ENCODE data around the gene NLGN1.

The NLGN1 gene

DNA sequence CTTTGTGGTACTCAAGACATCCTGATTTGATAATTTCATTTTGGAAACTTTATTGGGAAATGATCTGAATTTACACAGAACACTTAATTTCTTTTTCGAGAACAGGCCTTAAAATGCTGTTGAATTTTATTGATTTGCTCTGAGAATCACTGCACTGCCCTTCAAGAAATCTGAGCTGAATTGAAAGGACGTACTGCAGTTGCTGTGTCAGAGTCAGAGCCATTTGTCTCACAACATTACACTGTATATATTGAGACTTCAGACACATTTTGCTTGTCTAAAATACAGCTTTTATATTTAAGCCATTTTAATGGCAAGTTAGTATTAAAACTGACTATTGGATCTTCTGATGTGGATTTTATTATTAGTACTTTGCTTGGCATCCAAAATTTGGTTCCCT lies 504.1 kb downstream of the NLGN1 start:
- TF ChIP-seq ZFX (IDR thresholded peaks at IDR 0.05; ENCODE audit: borderline replicate concordance) = no peak
- TF ChIP-seq, protein P1, sequence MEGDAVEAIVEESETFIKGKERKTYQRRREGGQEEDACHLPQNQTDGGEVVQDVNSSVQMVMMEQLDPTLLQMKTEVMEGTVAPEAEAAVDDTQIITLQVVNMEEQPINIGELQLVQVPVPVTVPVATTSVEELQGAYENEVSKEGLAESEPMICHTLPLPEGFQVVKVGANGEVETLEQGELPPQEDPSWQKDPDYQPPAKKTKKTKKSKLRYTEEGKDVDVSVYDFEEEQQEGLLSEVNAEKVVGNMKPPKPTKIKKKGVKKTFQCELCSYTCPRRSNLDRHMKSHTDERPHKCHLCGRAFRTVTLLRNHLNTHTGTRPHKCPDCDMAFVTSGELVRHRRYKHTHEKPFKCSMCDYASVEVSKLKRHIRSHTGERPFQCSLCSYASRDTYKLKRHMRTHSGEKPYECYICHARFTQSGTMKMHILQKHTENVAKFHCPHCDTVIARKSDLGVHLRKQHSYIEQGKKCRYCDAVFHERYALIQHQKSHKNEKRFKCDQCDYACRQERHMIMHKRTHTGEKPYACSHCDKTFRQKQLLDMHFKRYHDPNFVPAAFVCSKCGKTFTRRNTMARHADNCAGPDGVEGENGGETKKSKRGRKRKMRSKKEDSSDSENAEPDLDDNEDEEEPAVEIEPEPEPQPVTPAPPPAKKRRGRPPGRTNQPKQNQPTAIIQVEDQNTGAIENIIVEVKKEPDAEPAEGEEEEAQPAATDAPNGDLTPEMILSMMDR (IDR thresholded peaks at IDR 0.05) = no peak
- peak overlapping the region; percentile 46 for H3K27ac ChIP-seq

DNA sequence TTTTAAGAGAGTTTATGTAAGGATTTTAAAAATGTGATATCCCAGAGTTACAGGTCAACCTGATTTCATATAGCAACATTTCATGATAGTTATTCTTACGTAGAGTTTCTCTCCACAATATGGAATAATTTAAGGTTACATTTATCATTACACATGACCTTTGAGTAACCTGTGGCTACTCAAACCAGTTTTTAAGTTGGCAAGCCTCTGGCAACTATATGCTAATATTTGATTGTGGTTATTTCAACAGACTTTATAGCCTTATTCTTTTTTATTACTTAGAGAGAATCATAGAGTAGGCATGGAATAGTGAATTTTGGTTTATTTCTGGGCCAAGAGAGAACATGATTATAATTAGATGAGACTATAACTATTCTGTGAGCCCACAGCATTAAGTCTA lies 504.9 kb downstream of the NLGN1 start:
- H3K27ac ChIP-seq = peak overlapping the region; percentile 46
- TF ChIP-seq, protein P1 (IDR thresholded peaks at IDR 0.05) = no peak
- TF ChIP-seq ZFX (IDR thresholded peaks at IDR 0.05; ENCODE audit: borderline replicate concordance) = no peak

DNA sequence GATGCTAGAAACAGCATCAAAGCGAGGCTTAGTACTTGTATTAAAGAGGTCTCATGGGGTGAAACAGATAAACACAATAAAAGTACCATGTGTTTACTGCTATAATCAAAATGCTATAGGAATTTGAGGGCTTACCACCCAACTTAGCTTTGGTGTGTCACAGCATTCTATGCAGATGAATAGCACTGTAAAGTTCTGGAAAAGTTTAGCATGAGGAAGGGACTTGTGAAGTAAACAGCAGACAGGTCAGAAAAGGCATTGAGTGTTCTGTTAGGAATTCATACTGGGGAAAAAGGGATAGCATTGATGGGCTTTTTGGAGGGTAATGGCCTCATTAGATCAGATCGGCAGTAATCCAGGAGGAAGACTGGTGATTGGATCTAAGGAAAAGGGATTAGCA lies 505.3 kb downstream of the NLGN1 start:
- H3K27ac ChIP-seq = peak overlapping the region; percentile 46
- TF ChIP-seq ZFX (IDR thresholded peaks at IDR 0.05; ENCODE audit: borderline replicate concordance) = no peak
- TF ChIP-seq, protein P1 (IDR thresholded peaks at IDR 0.05) = no peak

GRCh38 chr3:173905381-173905780 lies 507.8 kb downstream of the NLGN1 start:
- no peak overlapping the region for H3K27ac ChIP-seq
- no peak for TF ChIP-seq ZFX (IDR thresholded peaks at IDR 0.05; ENCODE audit: borderline replicate concordance)
- TF ChIP-seq, protein P1 (IDR thresholded peaks at IDR 0.05) = no peak

DNA sequence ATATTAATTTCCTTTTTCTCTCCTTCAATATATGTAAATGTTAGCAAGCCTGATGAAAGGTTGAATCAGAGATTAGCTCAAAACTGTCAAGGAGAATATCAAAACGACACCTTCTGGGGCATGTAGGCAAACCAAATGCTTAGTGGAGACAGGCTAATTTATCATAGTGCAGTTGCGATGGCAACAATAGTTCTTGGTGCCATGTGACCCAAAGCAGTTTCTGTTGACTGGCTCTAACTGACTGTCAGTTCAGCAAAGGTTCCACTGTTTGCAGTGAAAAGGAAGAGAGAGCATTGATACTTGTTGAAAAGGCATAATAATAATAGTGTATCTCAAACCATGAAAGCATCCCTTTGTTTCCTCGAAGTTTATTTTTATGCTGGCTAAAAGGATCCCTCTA lies 513.9 kb downstream of the NLGN1 start:
- no peak overlapping the region for H3K27ac ChIP-seq
- no peak for TF ChIP-seq ZFX (IDR thresholded peaks at IDR 0.05; ENCODE audit: borderline replicate concordance)
- TF ChIP-seq, protein P1 (IDR thresholded peaks at IDR 0.05) = no peak

- TF ChIP-seq, protein P1 (IDR thresholded peaks at IDR 0.05) = no peak
- no peak for TF ChIP-seq ZFX (IDR thresholded peaks at IDR 0.05; ENCODE audit: borderline replicate concordance)
- no peak overlapping the region for H3K27ac ChIP-seq
Observed at GRCh38 chr3:173912126-173912525, 514.6 kb downstream of the NLGN1 start.

- H3K27ac ChIP-seq = no peak overlapping the region
- TF ChIP-seq, protein P1 (IDR thresholded peaks at IDR 0.05) = no peak
- TF ChIP-seq ZFX (IDR thresholded peaks at IDR 0.05; ENCODE audit: borderline replicate concordance) = no peak
Observed at GRCh38 chr3:173913397-173913796, 515.9 kb downstream of the NLGN1 start.
